UCSD-AML1 (cell line): ENCODE measurements around the gene SPATS2L.

Experiments used
- DNase-seq: peaks from one replicate; lab custom pipeline; 2025; ENCODE audit not compliant: unreplicated experiment; lab: John Stamatoyannopoulos, UW

SPATS2L gene

GRCh38 chr2:200306196-200306930, at the start of gene SPATS2L:
Gene SPATS2L, plus strand, starts transcription at chr2:200306693. Its CDS starts 82,552 bp downstream, at chr2:200389245.
- DNase-seq = peak; percentile 25

- DNase-seq = no peak
Observed at GRCh38 chr2:200257570-200257969, 48.9 kb upstream of the SPATS2L start.

- DNase-seq = no peak
Observed at GRCh38 chr2:200258081-200258480, 48.4 kb upstream of the SPATS2L start.

- DNase-seq = no peak
Observed at GRCh38 chr2:200258881-200259576, 47.5 kb upstream of the SPATS2L start.

- DNase-seq = no peak
Observed at GRCh38 chr2:200259577-200259957, 46.9 kb upstream of the SPATS2L start.

GRCh38 chr2:200262047-200262446, 44.4 kb upstream of the SPATS2L start:
- no peak for DNase-seq

- no peak for DNase-seq
Observed at GRCh38 chr2:200263279-200263678, 43.2 kb upstream of the SPATS2L start.

- DNase-seq = no peak
Observed at GRCh38 chr2:200264631-200265030, 41.9 kb upstream of the SPATS2L start.

- no peak for DNase-seq
Observed at GRCh38 chr2:200266406-200266805, 40.1 kb upstream of the SPATS2L start.

- DNase-seq = no peak
Observed at GRCh38 chr2:200267350-200267749, 39.1 kb upstream of the SPATS2L start.

- DNase-seq = no peak
Observed at GRCh38 chr2:200270732-200271131, 35.8 kb upstream of the SPATS2L start.

GRCh38 chr2:200272320-200272719, 34.2 kb upstream of the SPATS2L start:
- no peak for DNase-seq

- DNase-seq = no peak
Observed at GRCh38 chr2:200274116-200275075, 32.1 kb upstream of the SPATS2L start.

- DNase-seq = no peak
Observed at GRCh38 chr2:200275295-200276013, 31.0 kb upstream of the SPATS2L start.

GRCh38 chr2:200276472-200276871, 30.0 kb upstream of the SPATS2L start:
- no peak for DNase-seq

- DNase-seq = no peak
Observed at GRCh38 chr2:200278694-200279316, 27.7 kb upstream of the SPATS2L start.

- DNase-seq = no peak
Observed at GRCh38 chr2:200279857-200280256, 26.6 kb upstream of the SPATS2L start.

- DNase-seq = no peak
Observed at GRCh38 chr2:200286578-200286977, 19.9 kb upstream of the SPATS2L start.

- DNase-seq = no peak
Observed at GRCh38 chr2:200288670-200289429, 17.6 kb upstream of the SPATS2L start.

GRCh38 chr2:200296118-200296517, 10.4 kb upstream of the SPATS2L start:
- no peak for DNase-seq
